DMS53 (cell line): ENCODE results near the gene GPR161.

Experiments
- DNase-seq: peaks from one replicate; lab custom pipeline; 2025; lab: John Stamatoyannopoulos, UW

GPR161 gene

DNA sequence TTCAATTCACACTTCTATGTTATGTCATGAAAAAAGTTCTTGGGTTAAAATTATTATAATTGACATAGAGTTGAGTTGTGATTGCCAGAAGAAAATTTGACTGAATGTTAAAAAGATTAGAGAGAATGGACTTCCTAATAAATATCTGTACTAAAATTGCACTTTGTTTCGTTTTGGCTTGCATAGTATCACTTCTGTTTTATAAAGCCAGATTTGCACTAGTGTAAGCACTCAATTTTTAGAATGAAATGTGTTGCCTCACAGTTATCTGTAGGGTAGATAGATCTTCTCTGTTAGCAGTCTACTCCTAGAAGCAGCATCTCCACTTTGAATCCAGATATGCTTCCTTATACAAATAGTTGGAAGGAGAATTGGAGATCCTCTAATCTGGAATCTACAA, 104.7 kb downstream of the GPR161 start:
- no peak for DNase-seq

DNA sequence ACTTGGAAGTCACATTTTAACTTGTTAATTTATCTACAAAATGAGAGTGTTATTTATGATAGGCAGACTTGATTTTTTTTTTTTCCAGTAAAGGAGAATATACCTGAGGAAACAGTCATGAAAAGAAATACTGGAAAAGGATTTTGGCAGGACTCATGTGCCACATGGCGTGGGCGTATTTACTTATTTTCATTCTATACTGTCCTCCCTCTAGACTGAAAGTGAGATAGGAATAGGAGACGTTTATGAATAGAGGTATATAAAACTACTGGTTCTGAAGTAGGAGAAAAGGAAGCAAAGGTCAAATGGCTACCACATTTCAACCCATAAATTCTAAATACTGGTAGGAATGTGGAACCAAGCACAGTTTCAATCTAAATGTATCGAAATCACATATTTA, 105.1 kb downstream of the GPR161 start:
- no peak for DNase-seq

DNA sequence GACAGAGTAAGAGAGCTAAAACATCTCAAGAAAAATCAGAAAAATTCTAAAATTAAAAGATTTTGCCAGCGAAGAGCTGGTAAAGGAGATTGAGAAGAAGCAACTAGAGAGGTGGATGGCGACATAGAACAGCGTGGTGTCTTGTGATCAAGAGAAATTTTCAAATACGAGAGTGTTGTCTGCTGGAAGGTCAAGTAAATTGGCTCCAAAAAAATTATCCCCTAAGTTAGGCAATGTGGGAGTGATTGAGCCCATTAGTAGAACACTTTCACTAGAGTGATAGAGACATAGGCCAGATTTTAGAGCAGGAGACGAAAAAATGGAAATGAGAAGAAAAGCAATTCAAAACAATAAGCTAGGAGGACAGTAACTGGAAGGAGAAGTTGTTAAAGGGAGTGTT, 105.5 kb downstream of the GPR161 start:
- no peak for DNase-seq
